GM04503 (cell line): Measurements from ENCODE around the gene STOML2.

Source experiments
- DNase-seq: peaks from one replicate; pipeline ENCODE4 v3.0.0-alpha.2; 2012; ENCODE audit warnings: low read depth

STOML2 gene

DNA sequence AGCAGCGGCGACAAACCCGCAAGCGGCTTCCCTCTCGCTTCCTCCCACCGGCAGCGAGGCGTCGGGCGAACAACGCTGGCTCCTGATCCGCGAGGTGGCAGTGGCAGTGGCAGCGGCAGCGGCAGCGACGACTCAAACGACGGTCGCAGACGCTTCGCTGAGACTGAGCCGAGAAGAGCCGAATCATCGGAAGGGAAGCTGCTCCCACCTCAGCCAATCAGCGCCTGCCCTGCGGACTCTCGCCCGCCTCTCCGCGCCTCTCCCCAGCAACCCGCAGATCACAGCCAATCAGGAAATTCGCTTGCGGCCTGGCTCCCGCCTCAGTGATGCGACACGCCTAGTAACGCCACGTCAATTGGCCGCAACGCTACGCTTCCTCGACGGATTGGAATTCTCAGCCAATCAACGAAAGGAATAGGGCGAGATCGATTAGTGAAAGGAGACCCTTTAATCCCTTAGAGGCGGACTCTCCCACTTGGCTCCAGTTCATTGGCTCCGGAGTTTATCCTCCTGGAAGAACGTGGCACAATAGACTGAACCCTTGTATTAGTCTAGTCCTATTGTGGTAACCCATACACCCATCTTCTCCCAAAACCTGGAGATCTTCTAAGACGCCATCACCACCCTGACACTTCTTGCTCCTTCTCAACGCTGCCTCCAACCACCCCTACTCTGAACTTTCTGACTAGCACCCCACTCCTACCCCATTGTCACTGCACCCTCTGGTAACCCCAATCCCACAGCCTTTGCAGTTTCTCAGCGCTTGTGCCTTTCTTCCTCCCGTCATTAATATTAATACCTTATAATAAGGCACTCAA is 30.3 kb downstream of the STOML2 start, which contains the start of gene VCP:
Gene VCP, minus strand, starts transcription at position 165 of the 818 bp plus-strand sequence. CDS start 272 bp downstream, outside the sequence.
- peak; percentile 99 for DNase-seq

DNA sequence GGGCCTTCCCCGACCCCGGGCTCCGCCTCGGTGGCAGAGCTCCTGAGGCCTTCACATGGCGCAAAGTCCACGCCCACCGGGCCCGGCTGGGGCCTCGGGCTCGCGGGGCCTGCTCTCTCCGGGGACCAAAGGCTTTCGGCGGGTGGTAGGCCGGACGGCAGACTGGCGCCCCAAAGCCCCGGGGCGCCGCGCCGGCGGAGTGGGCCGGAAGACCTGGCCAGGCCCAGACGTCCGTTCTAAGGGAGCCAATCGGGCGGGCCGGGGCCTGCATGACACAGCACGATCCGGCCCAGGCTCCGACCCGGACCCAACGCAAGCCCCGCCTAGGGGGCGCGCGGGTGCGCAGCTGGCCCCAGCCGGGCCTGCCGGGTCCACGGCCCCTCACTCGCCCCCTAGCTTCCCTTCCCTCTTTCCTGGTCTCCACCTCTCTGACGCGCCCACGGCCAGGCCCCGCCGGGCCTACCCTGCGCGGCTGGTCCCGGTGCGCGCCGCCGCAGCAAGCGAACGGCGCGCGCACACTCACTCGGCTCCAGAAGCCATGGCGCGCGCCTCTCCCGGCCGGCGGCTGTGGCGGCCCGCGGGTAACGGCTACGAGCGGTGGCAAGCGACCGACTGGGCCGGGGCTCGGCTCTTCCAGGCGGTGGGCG is 31.0 kb downstream of the STOML2 start:
- DNase-seq, result peak; percentile 43

DNA sequence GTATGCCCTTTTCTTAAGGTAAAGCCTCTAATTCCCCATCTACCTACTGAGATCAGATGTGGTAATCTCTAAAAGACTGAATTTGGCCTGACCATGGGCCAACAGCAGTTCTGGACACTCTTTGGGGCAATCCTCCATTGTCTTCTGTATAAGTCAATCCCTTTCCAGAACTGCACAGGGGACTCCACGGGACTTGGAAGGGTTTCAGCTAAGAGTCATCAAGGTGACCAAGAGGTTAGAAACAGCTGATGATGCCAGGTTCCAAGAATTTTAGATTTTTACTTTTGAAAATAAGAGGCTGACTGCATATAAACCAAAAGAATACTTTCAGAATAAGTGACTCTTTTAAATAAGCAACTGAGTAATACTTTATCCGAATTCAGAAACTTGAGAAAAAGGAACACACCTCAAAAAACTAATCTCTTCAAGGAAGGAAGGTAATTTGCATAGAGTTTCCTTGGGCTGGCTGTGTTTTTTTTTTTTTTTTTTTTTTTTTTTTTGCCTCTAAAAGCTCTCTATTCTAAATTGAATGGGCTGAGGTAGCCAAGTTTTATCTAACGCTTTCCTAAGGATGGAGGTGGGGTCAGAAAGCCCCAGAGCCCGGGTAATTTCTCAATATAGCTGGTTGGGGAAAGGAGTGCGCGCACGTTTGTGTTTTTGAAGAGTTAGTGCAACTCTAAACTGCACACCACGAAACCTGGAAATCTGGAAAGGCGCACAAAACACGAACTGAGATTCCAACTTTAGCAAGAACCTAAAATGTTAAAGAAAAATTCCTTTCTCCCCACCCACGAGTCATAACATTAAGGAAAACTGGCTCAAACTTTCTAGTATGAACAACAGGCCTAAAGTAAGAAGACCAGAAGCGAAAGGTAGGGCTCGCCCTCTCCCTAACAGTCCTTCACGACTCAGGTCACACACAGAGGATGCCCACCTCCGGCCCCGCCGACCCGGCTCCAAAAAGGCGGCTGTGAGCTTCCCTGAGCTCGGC is 31.8 kb downstream of the STOML2 start:
- DNase-seq, result no peak

DNA sequence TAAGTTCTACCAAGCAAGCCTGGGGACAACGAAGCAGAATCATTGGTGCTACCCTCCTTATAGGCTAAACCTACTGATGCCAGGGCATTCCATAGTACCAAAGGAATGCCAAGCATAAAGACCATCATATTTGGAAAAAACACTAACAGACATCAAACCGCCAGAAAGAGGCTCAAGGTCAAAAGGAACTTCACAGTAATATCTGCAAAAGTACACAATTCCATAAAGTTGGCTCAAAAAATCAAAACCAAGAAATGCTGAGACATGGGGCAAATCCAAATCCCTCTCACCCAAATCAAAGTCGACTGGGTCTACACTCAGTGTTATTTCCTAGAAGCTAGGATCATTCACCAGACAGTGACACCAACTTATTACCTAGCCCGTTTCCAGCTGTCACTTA is 33.9 kb downstream of the STOML2 start:
- no peak for DNase-seq

DNA sequence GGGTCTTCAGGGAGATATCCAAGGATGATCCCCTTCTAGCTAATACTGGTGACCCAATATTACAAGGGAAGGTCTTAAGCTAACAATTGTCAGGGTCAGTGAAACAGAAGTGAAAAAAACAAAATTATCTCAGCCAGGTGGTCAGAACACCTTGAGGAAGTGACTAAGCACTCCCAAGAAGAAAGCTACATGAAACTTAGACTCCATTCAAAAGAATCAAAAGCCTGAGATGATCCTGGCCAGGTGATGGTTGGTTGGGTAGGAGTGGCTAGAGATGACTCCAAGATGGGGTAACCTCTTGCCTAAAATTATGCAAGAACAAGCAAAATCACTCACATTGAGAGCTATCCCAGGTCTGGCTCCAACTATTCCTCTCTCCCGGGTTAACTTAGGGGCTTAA is 35.9 kb downstream of the STOML2 start:
- DNase-seq, result no peak

DNA sequence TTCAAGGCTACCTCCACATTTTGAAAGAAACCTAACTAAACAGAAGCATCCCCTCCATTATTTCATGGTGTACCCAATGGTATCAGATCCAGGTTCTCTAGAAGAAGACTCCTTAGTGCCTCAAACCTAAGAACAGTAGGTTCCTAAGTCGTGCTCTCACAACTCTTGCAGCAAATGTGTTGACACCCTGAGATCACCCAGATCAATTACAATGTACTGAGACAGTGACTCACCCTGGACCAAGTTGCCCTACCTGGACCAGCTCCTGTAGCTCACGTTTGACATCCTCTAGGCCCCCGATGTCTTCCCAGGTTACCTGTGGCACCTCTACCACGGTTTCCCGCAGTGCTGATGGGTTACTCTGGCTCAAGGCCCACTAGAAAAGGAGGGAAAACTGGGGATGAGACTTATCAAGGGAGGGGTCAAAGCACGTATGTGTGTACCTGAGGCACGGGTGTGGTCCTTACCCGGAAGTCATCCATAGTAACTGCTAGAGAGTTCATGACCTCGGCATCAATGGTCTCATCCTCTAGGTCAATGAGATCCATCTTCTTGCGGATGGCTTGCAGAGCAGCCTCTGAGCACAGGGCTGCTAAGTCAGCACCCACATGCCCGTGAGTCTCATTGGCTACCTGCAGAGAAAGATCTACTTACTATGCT is 42.3 kb downstream of the STOML2 start:
- DNase-seq, result no peak

DNA sequence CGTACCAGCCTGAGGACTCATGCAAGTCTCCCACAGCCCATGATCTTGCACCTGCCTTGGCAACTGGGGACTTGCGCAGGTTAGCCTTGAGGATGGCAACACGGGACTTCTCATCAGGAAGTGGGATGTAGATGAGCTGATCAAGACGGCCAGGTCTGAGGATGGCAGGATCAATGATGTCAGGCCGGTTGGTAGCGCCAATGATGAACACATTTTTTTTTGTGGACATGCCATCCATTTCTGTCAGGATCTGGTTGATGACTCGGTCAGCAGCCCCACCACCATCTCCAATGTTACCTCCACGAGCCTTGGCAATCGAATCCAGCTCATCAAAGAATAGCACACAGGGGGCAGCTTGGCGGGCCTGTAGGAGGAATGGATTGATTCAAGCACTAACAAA is 43.5 kb downstream of the STOML2 start:
- no peak for DNase-seq

DNA sequence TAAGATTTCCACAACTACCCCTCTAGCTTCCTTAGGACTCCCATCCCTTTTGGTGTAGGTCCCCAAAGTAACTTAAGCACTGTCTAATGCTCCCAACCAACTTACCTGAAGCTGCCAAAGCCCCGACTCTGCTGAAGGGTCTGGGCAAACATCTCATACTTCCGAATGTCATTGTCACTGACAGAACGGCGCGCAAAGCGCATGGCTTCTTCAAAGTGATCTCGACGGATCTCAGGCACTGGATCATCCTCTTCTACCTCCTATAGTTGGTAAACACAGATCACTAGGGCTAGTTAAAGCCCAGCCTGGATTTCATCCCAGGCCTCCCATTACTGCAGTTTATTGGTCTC is 45.7 kb downstream of the STOML2 start:
- no peak for DNase-seq

DNA sequence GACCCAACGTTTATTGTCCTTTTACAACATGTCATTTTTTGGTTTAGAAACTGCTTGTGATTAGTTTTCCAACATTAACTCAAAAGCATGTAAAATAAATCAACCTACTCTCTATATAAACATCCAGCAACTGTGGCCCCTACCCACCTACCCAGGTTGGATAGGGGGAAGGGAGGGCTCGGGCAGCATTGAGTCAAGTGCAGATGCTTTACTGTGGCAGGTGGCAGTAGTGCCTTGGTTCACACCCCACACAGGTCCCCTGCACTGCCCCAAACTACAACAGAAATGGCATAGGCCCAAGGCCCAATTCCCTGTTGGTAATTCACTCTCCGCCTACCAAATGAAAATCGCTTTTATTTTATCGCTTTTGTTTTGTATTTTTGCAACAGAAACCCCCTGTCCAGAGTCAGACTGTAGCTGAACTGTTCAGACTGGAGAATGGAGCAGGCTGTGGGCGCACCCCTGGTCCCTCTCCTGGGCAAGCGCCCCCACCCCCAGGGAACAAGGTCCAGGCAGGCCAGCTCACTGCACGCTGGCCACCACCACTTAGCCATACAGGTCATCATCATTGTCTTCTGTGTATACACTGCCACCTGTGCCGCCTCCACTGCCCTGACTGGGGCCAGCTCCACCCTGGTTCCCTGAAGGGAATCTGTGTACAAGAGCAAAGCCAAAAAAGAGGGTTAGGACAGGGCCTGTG is 46.2 kb downstream of the STOML2 start:
- no peak for DNase-seq

DNA sequence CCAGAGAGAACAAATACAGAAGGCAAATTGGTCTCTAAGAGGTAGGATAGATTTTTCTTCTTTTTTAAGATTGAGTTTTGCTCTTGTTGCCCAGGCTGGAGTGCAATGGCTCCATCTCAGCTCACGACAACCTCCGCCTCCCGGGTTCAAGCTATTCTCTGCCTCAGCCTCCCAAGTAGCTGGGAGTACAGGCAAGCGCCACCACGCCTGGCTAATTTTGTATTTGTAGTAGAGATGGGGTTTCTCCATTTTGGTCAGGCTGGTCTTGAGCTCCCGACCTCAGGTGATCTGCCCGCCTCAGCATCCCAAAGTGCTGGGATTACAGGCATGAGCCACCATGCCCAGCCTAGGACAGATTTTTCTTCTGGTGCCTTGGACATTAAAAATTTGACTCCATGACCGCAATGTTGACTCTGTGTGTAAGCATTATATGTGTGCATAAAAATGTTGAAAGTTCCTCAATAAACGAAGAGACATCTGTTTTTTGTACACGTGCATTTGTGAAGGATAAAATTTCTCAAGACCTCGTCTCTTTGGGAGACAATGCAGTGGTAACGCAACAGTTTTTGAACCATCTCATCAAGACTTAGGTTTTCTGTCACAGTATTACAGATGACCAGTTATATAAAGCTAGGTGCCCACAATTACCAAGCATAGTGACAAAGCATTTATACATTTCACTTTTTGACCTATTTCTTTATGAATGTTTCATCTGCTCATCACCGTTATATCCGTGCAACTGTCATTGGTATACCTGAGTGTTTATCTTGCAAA is 47.9 kb downstream of the STOML2 start:
- no peak for DNase-seq

DNA sequence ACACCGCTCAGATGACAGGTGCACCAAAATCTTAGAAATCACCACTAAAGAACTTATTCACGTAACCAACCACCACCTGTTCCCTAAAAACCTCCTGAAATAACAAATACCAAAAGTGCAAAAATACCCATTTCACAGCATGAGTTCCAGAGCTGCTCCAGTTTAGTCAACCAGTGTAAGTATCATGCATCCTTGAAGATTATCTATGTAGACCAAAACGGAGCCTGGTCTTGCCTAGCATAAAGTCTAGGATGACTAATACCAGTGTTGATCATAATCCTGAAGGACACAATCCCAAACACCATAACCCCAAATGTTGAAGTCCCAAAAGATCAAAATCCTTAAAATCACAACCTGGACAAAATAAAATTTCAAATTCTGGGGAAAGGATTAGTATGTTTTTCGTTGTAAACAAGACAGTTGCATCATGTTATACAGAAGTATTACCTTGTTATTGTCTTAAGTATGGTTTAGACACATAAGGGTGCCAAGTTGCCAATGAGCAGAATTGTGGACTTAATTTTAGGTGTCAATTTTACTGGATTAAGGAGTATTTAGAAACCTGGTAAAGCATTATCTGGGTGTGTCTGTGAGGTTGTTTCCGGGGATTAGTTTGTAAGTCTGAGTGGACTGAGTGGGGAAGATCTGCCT is 48.6 kb downstream of the STOML2 start:
- DNase-seq, result no peak

DNA sequence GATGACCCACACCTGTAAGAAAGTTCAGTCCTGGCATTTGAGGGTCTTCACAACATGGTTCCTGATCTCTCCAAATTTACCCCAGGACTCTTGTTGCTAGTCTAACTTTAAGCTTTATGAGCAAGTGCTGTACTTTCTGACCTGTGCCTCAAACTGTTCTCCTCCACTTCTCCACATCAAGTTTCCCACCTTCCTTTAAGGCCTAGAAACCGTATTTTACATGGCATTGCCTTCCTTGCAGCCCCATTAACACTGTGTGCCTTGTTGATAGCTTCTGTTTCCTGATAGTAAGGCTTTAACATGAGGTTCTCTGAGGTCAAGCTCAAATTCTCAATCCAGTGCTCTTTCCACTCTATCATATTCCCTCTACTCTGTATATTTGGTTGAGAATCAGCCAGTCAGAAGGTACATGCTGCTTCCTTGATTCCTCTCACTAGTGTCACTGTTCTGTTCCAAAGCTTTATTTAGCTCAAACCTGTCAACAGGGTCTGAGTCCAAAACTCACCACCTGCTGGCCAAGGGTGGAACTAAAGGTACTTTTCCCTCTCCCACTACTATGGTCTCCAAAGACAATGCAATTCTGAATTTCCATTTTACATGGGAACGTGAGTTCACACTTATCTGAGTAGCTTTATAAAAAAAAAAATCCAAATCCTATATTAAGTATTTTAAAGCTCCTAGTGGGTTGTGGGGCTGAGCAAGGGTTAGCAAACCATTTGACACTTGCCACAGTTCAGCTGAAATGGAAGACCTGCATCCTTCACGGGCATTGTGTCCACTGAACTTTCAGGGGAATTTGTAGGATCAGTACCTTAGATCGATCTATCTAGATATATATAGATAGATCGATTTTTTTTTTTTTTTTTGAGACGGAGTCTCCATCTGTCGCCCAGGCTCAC is 51.6 kb downstream of the STOML2 start:
- DNase-seq, result no peak
